ENCODE results near the gene ARAP1. TPM values are rescaled to one million over a fixed set of nuclear protein-coding genes. Genes with fewer than 3 reads are reported as not detected.

Gene ARAP1
- polyA plus RNA-seq, 1 donor (not counting 4 experiments of a cell fraction or from before 2014, with no cell fraction given): 32.8 TPM

- Histone ChIP-seq H3K4me2 (ENCODE audit: control insufficient read depth, extremely low read depth, insufficient read depth, low read depth, low read length) (no peak overlapping the region), H3K9me3 (ENCODE audit: control insufficient read depth, low read depth, low read length) (no peaks in the 10 kb centered on the region), H3K4me1 (ENCODE audit: control insufficient read depth, extremely low read depth, insufficient read depth, low read length) (peaks cover 11% of the 10 kb centered on the region), H3K9me1 (ENCODE audit: control insufficient read depth, extremely low read depth, insufficient read depth, low read length) (no peaks in the 10 kb centered on the region), H3K27ac (ENCODE audit: control insufficient read depth, insufficient read depth, low read length) (no peak overlapping the region), H3K9ac (ENCODE audit: control insufficient read depth, extremely low read depth, insufficient read depth, low read length) (no peak overlapping the region), H3K27me3 (ENCODE audit: control insufficient read depth, extremely low read depth, insufficient read depth, low read length) (no peaks in the 10 kb centered on the region), H2AFZ (ENCODE audit: control insufficient read depth, low read length) (no peak overlapping the region), H4K20me1 (ENCODE audit: control insufficient read depth, extremely low read depth, insufficient read depth, low read length) (no peaks in the 10 kb centered on the region), H3K79me2 (ENCODE audit: control insufficient read depth, insufficient read depth, low read length) (no peaks in the 10 kb centered on the region), H3K4me3 (ENCODE audit: control insufficient read depth in 2 of 3, extremely low read depth in 1 of 3, insufficient read depth in 2 of 3, low read depth in 1 of 3, low read length in 3 of 3) (no peak overlapping the region), H3K36me3 (ENCODE audit: control insufficient read depth in 2 of 2, extremely low read depth in 1 of 2, insufficient read depth in 2 of 2, low read length in 2 of 2) (no peaks in the 10 kb centered on the region)
- TF ChIP-seq EZH2 (IDR thresholded peaks at IDR 0.05; ENCODE audit: low read length) (no peak), CTCF (optimal IDR thresholded peaks at IDR 0.05 in 1 of 3, IDR thresholded peaks at IDR 0.05 in 1 of 3, conservative IDR thresholded peaks at IDR 0.05 in 1 of 3; ENCODE audit: extremely low read depth in 1 of 3, insufficient read depth in 2 of 3, low read length in 3 of 3) (no peak)
- dilution Hi-C loops (cut with MboI; ENCODE audit: extremely low pct_ligation_motif_present, low sequenced_read_pairs): no loop called here
- FAIRE-seq (no peak), DNase-seq (ENCODE audit: low read depth, low spot score) (no peak)
These were observed 35.3 kb upstream of the ARAP1 start for GRCh38 chr11:72787216-72788104.

- H3K9ac ChIP-seq (ENCODE audit: control insufficient read depth, extremely low read depth, insufficient read depth, low read length): no peak overlapping the region
These were observed 34.4 kb upstream of the ARAP1 start for GRCh38 chr11:72786305-72787215.

More at GRCh38 chr11:72786305-72787215, 34.4 kb upstream of the ARAP1 start:
- H3K9me1 ChIP-seq (ENCODE audit: control insufficient read depth, extremely low read depth, insufficient read depth, low read length): no peaks in the 10 kb centered on the region
- no peak overlapping the region for H3K27ac ChIP-seq (ENCODE audit: control insufficient read depth, insufficient read depth, low read length)
- dilution Hi-C loops (cut with MboI; ENCODE audit: extremely low pct_ligation_motif_present, low sequenced_read_pairs): no loop called here
- H3K79me2 ChIP-seq (ENCODE audit: control insufficient read depth, insufficient read depth, low read length): no peaks in the 10 kb centered on the region
- H3K9me3 ChIP-seq (ENCODE audit: control insufficient read depth, low read depth, low read length): no peaks in the 10 kb centered on the region
- H3K4me3 ChIP-seq (ENCODE audit: control insufficient read depth in 2 of 3, extremely low read depth in 1 of 3, insufficient read depth in 2 of 3, low read depth in 1 of 3, low read length in 3 of 3): no peak overlapping the region
- no peak for DNase-seq (ENCODE audit: low read depth, low spot score)
- H3K36me3 ChIP-seq (ENCODE audit: control insufficient read depth in 2 of 2, extremely low read depth in 1 of 2, insufficient read depth in 2 of 2, low read length in 2 of 2): no peaks in the 10 kb centered on the region
- no peak for FAIRE-seq
- H3K27me3 ChIP-seq (ENCODE audit: control insufficient read depth, extremely low read depth, insufficient read depth, low read length): no peaks in the 10 kb centered on the region
- H3K4me2 ChIP-seq (ENCODE audit: control insufficient read depth, extremely low read depth, insufficient read depth, low read depth, low read length): no peak overlapping the region
- no peak overlapping the region for H2AFZ ChIP-seq (ENCODE audit: control insufficient read depth, low read length)
- TF ChIP-seq CTCF (optimal IDR thresholded peaks at IDR 0.05 in 1 of 3, IDR thresholded peaks at IDR 0.05 in 1 of 3, conservative IDR thresholded peaks at IDR 0.05 in 1 of 3; ENCODE audit: extremely low read depth in 1 of 3, insufficient read depth in 2 of 3, low read length in 3 of 3): no peak
- no peak for TF ChIP-seq EZH2 (IDR thresholded peaks at IDR 0.05; ENCODE audit: low read length)
- peaks cover 16% of the 10 kb centered on the region for H3K4me1 ChIP-seq (ENCODE audit: control insufficient read depth, extremely low read depth, insufficient read depth, low read length)
- H4K20me1 ChIP-seq (ENCODE audit: control insufficient read depth, extremely low read depth, insufficient read depth, low read length): no peaks in the 10 kb centered on the region
